ENCODE results near the gene CHAD. TPM values are rescaled to one million over a fixed set of nuclear protein-coding genes. Genes with fewer than 3 reads are reported as not detected.

Gene CHAD
- total and polyA plus RNA-seq, 2 of the 13 experiments (the other 11 are each of a cell fraction or from before 2014, with no cell fraction given): 1.4 TPM; not detected in 1

GRCh38 chr17:50426814-50427787 is 41.6 kb downstream of the CHAD start:
- ATAC-seq (peak; percentile 67), FAIRE-seq (peak; percentile 57), DNase-seq (ENCODE audit: low spot score) (peak; percentile 78)
- Histone ChIP-seq H3K79me2 (ENCODE audit: insufficient read depth, low read length) (peaks cover 33% of the 10 kb centered on the region), H3K4me1 (ENCODE audit: insufficient read depth, low read length) (peaks cover 92% of the 10 kb centered on the region), H3K4me3 (replicated peaks in 1 of 3; ENCODE audit: insufficient read depth in 1 of 3, low read depth in 2 of 3, low read length in 3 of 3) (peak overlapping the region; percentile 74 to 91 (median 90)), H3K36me3 (replicated peaks in 1 of 2; ENCODE audit: control insufficient read depth in 1 of 2, insufficient read depth in 2 of 2, low read length in 2 of 2) (no peaks in the 10 kb centered on the region; a peak in 1 of 5 replicates), H3K9me3 (ENCODE audit: low read length) (no peaks in the 10 kb centered on the region), H3K27me3 (ENCODE audit: control insufficient read depth in 1 of 2, insufficient read depth in 2 of 2, low read length in 2 of 2) (no peaks in the 10 kb centered on the region; a peak in 1 of 5 replicates), H3K4me2 (ENCODE audit: low read depth, low read length) (peak overlapping the region; percentile 99), H3K9ac (ENCODE audit: insufficient read depth, low read depth, low read length) (peak overlapping the region; percentile 84), H4K20me1 (ENCODE audit: insufficient read depth, low read length) (no peaks in the 10 kb centered on the region), H2AFZ (ENCODE audit: low read length) (peak overlapping the region; percentile 10), H3K27ac (ENCODE audit: extremely low read length, insufficient read depth, low read length) (peak overlapping the region; percentile 83)
- intact Hi-C loops (cut with micrococcal nuclease; ENCODE audit: unreplicated experiment) (no loop called here), in situ Hi-C loops (cut with HindIII; ENCODE audit: extremely low pct_ligation_motif_present, low pct_unique_long_range_greater_than_20kb) (no loop called here)
- POLR2A ChIA-PET: interaction anchor here (0.6 to 5.6 kb wide), 10 partner anchors 9 to 292 kb away, joined by 3 to 99 read pairs (median 4); partner anchors contain the start of genes LRRC59, LUC7L3 and RSAD1
- CTCF ChIA-PET (ENCODE audit: low intra/inter-chr PET ratio, low total read pairs): interaction anchor here (1.5 to 4.1 kb wide), 2 partner anchors 29 to 51 kb away, joined by 6 to 20 read pairs; partner anchors contain the start of gene RSAD1
- 6% methylated on average over 4 of the region's 4 CpGs for WGBS (ENCODE audit: low lambda C conversion rate)
- BruUV-seq (replicated peaks): TSS peak; percentile 54
- TF ChIP-seq ZNF792 (CRISPR knock-in tag; IDR thresholded peaks at IDR 0.05): peak; percentile 25; the same call in 1 of the 2 replicates
- TF ChIP-seq MXD1 (CRISPR knock-in tag; IDR thresholded peaks at IDR 0.05): no peak
- TF ChIP-seq ZBTB49 (CRISPR knock-in tag; IDR thresholded peaks at IDR 0.05; ENCODE audit: borderline replicate concordance): no peak; the same call in 1 of the 2 replicates
- TF ChIP-seq ZNF782 (CRISPR knock-in tag; IDR thresholded peaks at IDR 0.05; ENCODE audit: borderline replicate concordance): no peak
- TF ChIP-seq XRCC5 (optimal IDR thresholded peaks at IDR 0.05; ENCODE audit: low read length): peak; percentile 51
- TF ChIP-seq PHF5A (CRISPR knock-in tag; IDR thresholded peaks at IDR 0.05; ENCODE audit: low read depth, unreplicated experiment): peak; percentile 14
- TF ChIP-seq TIGD3 (CRISPR knock-in tag; IDR thresholded peaks at IDR 0.05; ENCODE audit: borderline replicate concordance): no peak
- no peak for TF ChIP-seq ZNF777 (CRISPR knock-in tag; IDR thresholded peaks at IDR 0.05)
- TF ChIP-seq MEF2D (CRISPR knock-in tag; IDR thresholded peaks at IDR 0.05): 0 out of 2 replicates have a peak, but pooled peaks have one; percentile 10
- TF ChIP-seq NR2C2 (CRISPR knock-in tag; IDR thresholded peaks at IDR 0.05; ENCODE audit: borderline replicate concordance): peak; percentile 66
- TF ChIP-seq ZSCAN31 (CRISPR knock-in tag; IDR thresholded peaks at IDR 0.05; ENCODE audit: low read depth): peak; percentile 42
- 0 out of 2 replicates have a peak, but pooled peaks have one; percentile 24 for TF ChIP-seq NCOA2 (CRISPR knock-in tag; IDR thresholded peaks at IDR 0.05)
- peak; percentile 74; the same call in 1 of the 2 replicates for TF ChIP-seq SIN3A (IDR thresholded peaks at IDR 0.05; ENCODE audit: borderline replicate concordance, low read depth, low read length)
- TF ChIP-seq ZNF597 (CRISPR knock-in tag; IDR thresholded peaks at IDR 0.05): no peak
- TF ChIP-seq HOMEZ (CRISPR knock-in tag; IDR thresholded peaks at IDR 0.05; ENCODE audit: low read depth): peak; percentile 91
- TF ChIP-seq MTA3 (CRISPR knock-in tag; IDR thresholded peaks at IDR 0.05): no peak
